Measurements from ENCODE around the gene EXOC3L2. TPM values are rescaled to one million over a fixed set of nuclear protein-coding genes. Genes with fewer than 3 reads are reported as not detected.

The EXOC3L2 gene
- total and polyA plus RNA-seq, 2 of the 8 experiments (the other 6 are each of a cell fraction or from before 2014, with no cell fraction given): 1.4 to 1.6 TPM

- Histone ChIP-seq H3K9ac (replicated peaks in 1 of 4; ENCODE audit: extremely low read depth in 1 of 4, low read depth in 3 of 4, low read length in 3 of 4) (no peak overlapping the region), H3K4me1 (replicated peaks in 1 of 4; ENCODE audit: control insufficient read depth in 3 of 4, insufficient read depth in 4 of 4, low read length in 3 of 4) (no peaks in the 10 kb centered on the region), H3K23me2 (ENCODE audit: low read depth, low read length) (peaks cover 4% of the 10 kb centered on the region; the same call in 1 of the 2 replicates), H4K91ac (replicated peaks; ENCODE audit: insufficient read length, low read length) (no peak overlapping the region), H3K79me1 (ENCODE audit: low read depth, low read length) (no peaks in the 10 kb centered on the region; the same call in 1 of the 2 replicates), H3K36me3 (ENCODE audit: control insufficient read depth in 2 of 4, insufficient read depth in 4 of 4, low read length in 3 of 4) (peaks cover 0 to 4% (median 0%) of the 10 kb centered on the region in 4 experiments; a peak in 1 of 8 replicates), H3K18ac (ENCODE audit: extremely low read depth, low read length) (no peak overlapping the region), H2BK20ac (ENCODE audit: low read length) (no peak overlapping the region), H3K27ac (ENCODE audit: low read depth, low read length) (no peak overlapping the region), H3K4me2 (ENCODE audit: insufficient read depth in 1 of 2, low read depth in 2 of 2, low read length in 2 of 2) (no peak overlapping the region), H3K9me3 (ENCODE audit: insufficient read depth in 2 of 2, low read depth in 1 of 2, low read length in 1 of 2) (no peaks in the 10 kb centered on the region), H2AK5ac (ENCODE audit: low read depth, low read length) (no peak overlapping the region), H3K79me2 (ENCODE audit: control insufficient read depth in 1 of 2, insufficient read depth in 2 of 2, low read length in 2 of 2) (no peaks in the 10 kb centered on the region), H4K8ac (ENCODE audit: extremely low read depth, insufficient read depth, low read length) (no peak overlapping the region), H4K20me1 (replicated peaks in 1 of 2; ENCODE audit: control insufficient read depth in 1 of 2, insufficient read depth in 2 of 2, low read length in 2 of 2) (peaks cover 2 to 15% of the 10 kb centered on the region in 2 experiments), H2BK120ac (replicated peaks; ENCODE audit: low read depth, low read length) (no peak overlapping the region), H3K27me3 (replicated peaks in 1 of 4; ENCODE audit: control insufficient read depth in 3 of 4, extremely low read depth in 1 of 4, insufficient read depth in 3 of 4, low read length in 3 of 4) (no peaks in the 10 kb centered on the region; a peak in 1 of 7 replicates), H2BK15ac (ENCODE audit: low read length) (no peak overlapping the region), H3K14ac (ENCODE audit: insufficient read length) (no peak overlapping the region), H2AFZ (ENCODE audit: low read length) (no peak overlapping the region), H4K5ac (ENCODE audit: insufficient read length, low read depth, low read length) (no peak overlapping the region), H3K4ac (replicated peaks; ENCODE audit: insufficient read length, low read depth, low read length) (no peak overlapping the region), H3K23ac (ENCODE audit: insufficient read length) (no peak overlapping the region), H3K56ac (replicated peaks; ENCODE audit: insufficient read length, low read depth, low read length) (no peak overlapping the region), H2BK5ac (ENCODE audit: low read depth, low read length) (no peak overlapping the region), H2BK12ac (ENCODE audit: low read depth, low read length) (no peak overlapping the region), H3K4me3 (ENCODE audit: extremely low read depth in 1 of 4, insufficient read depth in 2 of 4, low read depth in 3 of 4, low read length in 4 of 4) (no peak overlapping the region)
- no peak for FAIRE-seq
- whole genome bisulfite sequencing, 2 experiments (ENCODE audit: extremely low coverage in 1 of 2, insufficient coverage in 1 of 2, insufficient read length in 1 of 2, insufficient replicate concordance in 2 of 2, low coverage in 1 of 2, low lambda C conversion rate in 2 of 2, missing lambda C conversion rate in 1 of 2): 84% methylated on average over 6 of the region's 11 CpGs; no CpG with 5 or more reads in 1 of the 2 experiments
- CTCF ChIA-PET (ENCODE audit: partially characterized antibody): interaction anchor here (2.1 kb wide), 1 partner anchor 14 kb away, joined by 7 read pairs; no protein-coding TSS in a partner anchor
- no peak for DNase-seq (ENCODE audit: low read depth in 1 of 2, low spot score in 2 of 2)
- POLR2A ChIA-PET (ENCODE audit: partially characterized antibody): interaction anchor here (0.9 to 1.1 kb wide), 2 partner anchors 14 to 108 kb away, joined by 3 to 5 read pairs; no protein-coding TSS in a partner anchor
- TF ChIP-seq RBBP5 (IDR thresholded peaks at IDR 0.05; ENCODE audit: borderline replicate concordance, low read depth, low read length): no peak
- TF ChIP-seq MAFK (IDR thresholded peaks at IDR 0.05; ENCODE audit: low read depth, low read length): no peak
- no peak for TF ChIP-seq JUND (IDR thresholded peaks at IDR 0.05; ENCODE audit: low read length)
- no peak for TF ChIP-seq NANOG (IDR thresholded peaks at IDR 0.05; ENCODE audit: insufficient read depth, low read depth, low read length, poor library complexity, severe bottlenecking)
- TF ChIP-seq SIRT6 (IDR thresholded peaks at IDR 0.05; ENCODE audit: low read length): no peak
- no peak for TF ChIP-seq TBP (IDR thresholded peaks at IDR 0.05; ENCODE audit: low read depth, low read length)
- TF ChIP-seq MAX (IDR thresholded peaks at IDR 0.05): no peak
- no peak for TF ChIP-seq SRF (IDR thresholded peaks at IDR 0.05; ENCODE audit: low read depth, low read length)
- TF ChIP-seq TAF1 (IDR thresholded peaks at IDR 0.05; ENCODE audit: low read depth, low read length): no peak
- TF ChIP-seq BRCA1 (IDR thresholded peaks at IDR 0.05; ENCODE audit: low read depth, low read length): no peak
- TF ChIP-seq HDAC2 (IDR thresholded peaks at IDR 0.05; ENCODE audit: borderline replicate concordance in 1 of 2, low read depth in 2 of 2, low read length in 2 of 2): no peak
- TF ChIP-seq TCF12 (IDR thresholded peaks at IDR 0.05; ENCODE audit: low read depth, low read length): no peak
- TF ChIP-seq SP2 (IDR thresholded peaks at IDR 0.05; ENCODE audit: low read length): no peak
Observed at GRCh38 chr19:45263013-45263412, 17.8 kb upstream of the EXOC3L2 start.

Measured in H1 (cell line).